Suprapubic skin (tissue), 4 donors: ENCODE measurements around the gene MRPL10.

Experiments
- CTCF ChIP-seq, 2 donors: fragments of 200-600 bp in 1 of 2; fragments of 450-650 bp in 1 of 2; sonication (generic) in 1 of 2; IDR thresholded peaks; one replicate each; pipeline ENCODE4 v1.5.1; 2016 to 2019; ENCODE audit warnings: antibody characterized with exemption in 2 of 2, mild to moderate bottlenecking in 1 of 2, moderate library complexity in 1 of 2
- EP300 ChIP-seq: sonication (generic); formaldehyde crosslinking; IDR thresholded peaks from one replicate; pipeline ENCODE4 v1.6.1; 2017; ENCODE audit warnings: antibody characterized with exemption
- POLR2A ChIP-seq, 2 donors: fragments of 450-650 bp; IDR thresholded peaks; one replicate each; pipeline ENCODE4 v1.6.1; 2017; ENCODE audit warnings: antibody characterized with exemption in 2 of 2, mild to moderate bottlenecking in 2 of 2, moderate library complexity in 2 of 2
- POLR2AphosphoS5 ChIP-seq, 3 donors: sonication (generic); formaldehyde crosslinking; IDR thresholded peaks; one replicate each; pipeline ENCODE4 v1.6.1; 2017; ENCODE audit warnings: antibody characterized with exemption in 3 of 3

- TF ChIP-seq CTCF (IDR thresholded peaks at IDR 0.05) (no peak), POLR2AphosphoS5 (IDR thresholded peaks at IDR 0.05) (no peak), POLR2A (IDR thresholded peaks at IDR 0.05) (no peak), EP300 (no peak)
Observed at GRCh38 chr17:47801906-47802305, 29.4 kb downstream of the MRPL10 start.
